ENCODE results near the gene CYREN. TPM values are rescaled to one million over a fixed set of nuclear protein-coding genes. Genes with fewer than 3 reads are reported as not detected.

The CYREN gene
- total RNA-seq, 6 donors from 2014 or later: 27.3 to 119 (median 40.4) TPM

DNA sequence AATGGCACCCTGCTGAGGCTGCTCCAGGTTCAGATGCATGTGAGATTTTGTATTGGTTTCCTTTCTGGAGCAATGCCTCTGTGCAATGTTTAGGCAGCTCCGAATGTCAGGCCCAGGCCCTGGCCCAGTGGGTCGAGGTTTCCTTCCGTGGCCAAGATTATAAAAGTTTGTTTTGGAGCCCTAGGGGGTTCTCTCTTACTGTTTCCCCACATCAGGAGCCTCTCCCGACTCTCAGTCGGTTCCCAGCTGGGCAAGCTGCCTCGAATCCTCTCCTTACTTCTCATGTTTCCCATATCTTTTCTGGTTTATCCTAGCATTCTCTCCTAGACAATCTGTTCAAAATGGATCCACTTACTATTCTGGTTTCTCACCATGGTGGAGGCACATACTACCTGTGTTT, 11.6 kb downstream of the CYREN start:
- no peak for ATAC-seq (ENCODE audit: low FRiP score in 2 of 2)
- peaks cover 0 to 14% (median 2%) of the 10 kb centered on the region in 4 donors for H3K36me3 ChIP-seq
- DNase-seq: no peak
- H3K27me3 ChIP-seq: no peaks in the 10 kb centered on the region
- peak overlapping the region; percentile 69 to 81 (median 80) for H3K27ac ChIP-seq
- WGBS, 2 donors: 72 to 82% methylated on average over 6 of the region's 6 CpGs
- TF ChIP-seq, protein P1, sequence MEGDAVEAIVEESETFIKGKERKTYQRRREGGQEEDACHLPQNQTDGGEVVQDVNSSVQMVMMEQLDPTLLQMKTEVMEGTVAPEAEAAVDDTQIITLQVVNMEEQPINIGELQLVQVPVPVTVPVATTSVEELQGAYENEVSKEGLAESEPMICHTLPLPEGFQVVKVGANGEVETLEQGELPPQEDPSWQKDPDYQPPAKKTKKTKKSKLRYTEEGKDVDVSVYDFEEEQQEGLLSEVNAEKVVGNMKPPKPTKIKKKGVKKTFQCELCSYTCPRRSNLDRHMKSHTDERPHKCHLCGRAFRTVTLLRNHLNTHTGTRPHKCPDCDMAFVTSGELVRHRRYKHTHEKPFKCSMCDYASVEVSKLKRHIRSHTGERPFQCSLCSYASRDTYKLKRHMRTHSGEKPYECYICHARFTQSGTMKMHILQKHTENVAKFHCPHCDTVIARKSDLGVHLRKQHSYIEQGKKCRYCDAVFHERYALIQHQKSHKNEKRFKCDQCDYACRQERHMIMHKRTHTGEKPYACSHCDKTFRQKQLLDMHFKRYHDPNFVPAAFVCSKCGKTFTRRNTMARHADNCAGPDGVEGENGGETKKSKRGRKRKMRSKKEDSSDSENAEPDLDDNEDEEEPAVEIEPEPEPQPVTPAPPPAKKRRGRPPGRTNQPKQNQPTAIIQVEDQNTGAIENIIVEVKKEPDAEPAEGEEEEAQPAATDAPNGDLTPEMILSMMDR (IDR thresholded peaks at IDR 0.05): no peak
- H3K4me3 ChIP-seq: no peak overlapping the region
- peaks cover 43 to 56% (median 49%) of the 10 kb centered on the region in 4 donors for H3K4me1 ChIP-seq
- H3K9me3 ChIP-seq: peaks cover 0 to 14% (median 8%) of the 10 kb centered on the region in 4 donors

DNA sequence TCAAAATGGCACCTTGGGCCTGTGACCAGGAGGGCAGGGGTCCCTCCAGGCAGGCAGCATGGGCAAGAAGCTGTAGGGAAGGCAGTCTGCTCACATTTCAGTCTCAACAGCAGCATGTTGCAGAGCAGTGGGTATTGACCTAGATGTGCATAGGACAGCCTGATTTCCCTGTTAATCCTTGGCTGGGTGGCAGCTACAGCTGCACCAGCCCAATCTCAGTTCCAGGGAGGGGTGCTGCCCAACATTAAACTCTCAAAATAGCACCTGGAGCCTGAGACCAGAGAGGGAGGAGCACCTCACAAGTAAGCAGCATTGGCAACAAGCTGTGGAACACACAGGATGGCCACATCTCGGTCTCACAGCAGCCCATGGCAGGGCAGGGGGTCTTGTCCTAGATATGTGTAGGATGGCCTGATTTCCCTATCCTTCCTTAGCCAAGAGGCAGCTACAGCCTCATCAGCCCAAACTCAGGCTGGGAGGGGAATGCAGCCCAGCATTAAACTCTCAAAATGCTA, 12.3 kb downstream of the CYREN start:
- DNase-seq: no peak
- H3K36me3 ChIP-seq: peaks cover 0 to 14% (median 2%) of the 10 kb centered on the region in 4 donors
- no peak for ATAC-seq (ENCODE audit: low FRiP score in 2 of 2)
- H3K4me3 ChIP-seq: no peak overlapping the region
- peaks cover 40 to 50% (median 45%) of the 10 kb centered on the region in 4 donors for H3K4me1 ChIP-seq
- 100% methylated on average over 1 of the region's 1 CpG; no CpG with 5 or more reads in 1 of the 2 donors for WGBS, 2 donors
- peak overlapping the region; percentile 69 to 81 (median 80) for H3K27ac ChIP-seq
- no peaks in the 10 kb centered on the region for H3K27me3 ChIP-seq
- TF ChIP-seq, protein P1 (IDR thresholded peaks at IDR 0.05): no peak
- TF ChIP-seq POLR2AphosphoS5 (IDR thresholded peaks at IDR 0.05): no peak
- TF ChIP-seq POLR2A (IDR thresholded peaks at IDR 0.05): no peak
- no peak for TF ChIP-seq EP300 (IDR thresholded peaks at IDR 0.05)
- peaks cover 0 to 14% (median 8%) of the 10 kb centered on the region in 4 donors for H3K9me3 ChIP-seq

DNA sequence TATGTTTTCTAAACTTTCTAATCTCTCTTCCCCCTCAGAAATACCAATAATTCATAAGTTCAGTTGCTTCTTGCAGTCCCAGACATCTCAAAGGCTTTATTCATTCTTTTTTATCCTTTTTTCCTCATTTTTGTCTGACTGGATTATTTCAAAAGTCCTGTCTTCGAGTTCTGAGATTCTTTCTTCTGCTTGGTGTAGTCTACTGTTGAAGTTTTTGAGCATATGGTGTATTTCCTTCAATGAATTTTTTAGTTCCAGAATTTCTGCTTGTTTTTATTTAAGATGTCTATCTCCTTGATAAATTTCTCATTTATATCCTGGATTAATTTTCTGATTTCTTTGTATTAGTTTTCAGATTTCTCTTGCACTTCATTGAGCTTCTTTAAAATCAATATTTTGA, 14.2 kb downstream of the CYREN start:
- Histone ChIP-seq H3K4me1 (peaks cover 41 to 53% (median 45%) of the 10 kb centered on the region in 4 donors), H3K36me3 (peaks cover 0 to 16% (median 2%) of the 10 kb centered on the region in 4 donors), H3K4me3 (no peak overlapping the region), H3K27ac (no peak overlapping the region), H3K27me3 (no peaks in the 10 kb centered on the region), H3K9me3 (peaks cover 0 to 14% (median 8%) of the 10 kb centered on the region in 4 donors)
- TF ChIP-seq EP300 (IDR thresholded peaks at IDR 0.05): no peak
- no peak for TF ChIP-seq POLR2A (IDR thresholded peaks at IDR 0.05)
- no peak for TF ChIP-seq POLR2AphosphoS5 (IDR thresholded peaks at IDR 0.05)
- TF ChIP-seq, protein P1 (IDR thresholded peaks at IDR 0.05): no peak
- no peak for ATAC-seq (ENCODE audit: low FRiP score in 2 of 2)
- 89 to 96% methylated on average over 1 of the region's 1 CpG for WGBS, 2 donors
- DNase-seq: no peak

DNA sequence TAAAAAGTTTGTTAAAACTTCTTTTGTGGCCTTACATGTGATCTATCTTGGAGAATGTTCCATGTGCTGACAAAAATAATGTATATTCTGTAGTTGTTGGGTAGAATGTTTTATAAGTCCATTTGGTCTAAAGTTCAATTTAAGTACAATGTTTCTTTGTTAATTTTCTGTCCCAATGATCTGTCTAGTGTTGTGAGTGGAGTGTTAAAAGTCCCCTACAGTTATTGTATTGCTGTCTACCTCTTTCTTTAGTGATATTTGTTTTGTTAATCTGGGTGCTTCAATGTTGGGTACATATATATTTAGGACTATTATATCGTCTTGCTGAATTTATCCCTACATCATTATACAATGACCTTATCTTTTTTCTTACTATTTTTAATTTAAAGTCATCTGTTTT, 15.8 kb downstream of the CYREN start:
- DNase-seq (no peak), ATAC-seq (ENCODE audit: low FRiP score in 2 of 2) (no peak)
- Histone ChIP-seq H3K27ac (peak overlapping the region in 1 of 4 donors; percentile 10), H3K36me3 (peaks cover 0 to 16% (median 2%) of the 10 kb centered on the region in 4 donors), H3K27me3 (no peaks in the 10 kb centered on the region), H3K9me3 (peaks cover 0 to 14% (median 8%) of the 10 kb centered on the region in 4 donors), H3K4me1 (peaks cover 32 to 48% (median 37%) of the 10 kb centered on the region in 4 donors), H3K4me3 (no peak overlapping the region)
- WGBS, 2 donors: 75 to 82% methylated on average over 1 of the region's 1 CpG
- TF ChIP-seq EP300 (IDR thresholded peaks at IDR 0.05): no peak
- TF ChIP-seq, protein P1 (IDR thresholded peaks at IDR 0.05): no peak
- TF ChIP-seq POLR2A (IDR thresholded peaks at IDR 0.05): no peak
- TF ChIP-seq POLR2AphosphoS5 (IDR thresholded peaks at IDR 0.05): no peak

DNA sequence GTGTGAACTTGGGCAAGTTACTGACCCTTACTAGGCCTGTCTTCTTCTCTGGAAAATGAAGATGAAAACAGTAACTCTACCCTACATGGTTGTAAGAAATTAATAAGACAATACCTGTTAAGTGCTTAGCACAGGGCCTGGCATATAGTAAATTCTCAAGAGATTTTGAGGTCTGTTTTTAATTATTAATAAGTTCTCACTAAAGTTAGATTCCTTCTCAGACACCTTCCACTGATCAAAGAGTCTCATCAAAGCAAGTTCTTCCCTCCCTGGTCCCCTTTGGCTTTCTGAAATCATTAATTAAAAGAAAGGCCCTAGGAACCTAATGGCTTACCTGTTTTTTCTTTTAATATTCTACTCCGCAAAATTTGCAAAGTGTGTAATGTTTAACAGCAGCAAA, 18.1 kb downstream of the CYREN start:
- 90 to 96% methylated on average over 1 of the region's 1 CpG for WGBS, 2 donors
- H3K27ac ChIP-seq: peak overlapping the region in 3 of 4 donors; percentile 74 to 94 (median 88)
- H3K4me1 ChIP-seq: peaks cover 11 to 27% (median 18%) of the 10 kb centered on the region in 4 donors
- DNase-seq (no peak), ATAC-seq (ENCODE audit: low FRiP score in 2 of 2) (no peak)
- TF ChIP-seq EP300 (IDR thresholded peaks at IDR 0.05) (no peak), POLR2AphosphoS5 (IDR thresholded peaks at IDR 0.05) (no peak), POLR2A (IDR thresholded peaks at IDR 0.05) (no peak)
- TF ChIP-seq, protein P1 (IDR thresholded peaks at IDR 0.05): no peak
- H3K27me3 ChIP-seq: no peaks in the 10 kb centered on the region
- H3K36me3 ChIP-seq: peaks cover 0 to 13% (median under 1%) of the 10 kb centered on the region in 4 donors
- peaks cover 0 to 14% (median 8%) of the 10 kb centered on the region in 4 donors for H3K9me3 ChIP-seq
- H3K4me3 ChIP-seq: no peak overlapping the region

Data from upper lobe of left lung (tissue), 6 donors.